HEK293 (cell line): ENCODE measurements around the gene RNF10.

Experiments used
- CTCF ChIA-PET: fragments of 350-600 bp; formaldehyde crosslinking; extraction: SDS; loops from one replicate; lab custom pipeline; 2021; ENCODE audit warnings: antibody characterized with exemption; lab: Yijun Ruan, JAX
- POLR2A ChIA-PET: fragments of 300-600 bp; formaldehyde crosslinking; extraction: SDS; loops from one replicate; lab custom pipeline; 2020; ENCODE audit warnings: antibody characterized with exemption, inconsistent platforms; lab: Yijun Ruan, JAX
- H3K27ac ChIP-seq: fragments of 200-500 bp; sonication (Bioruptor generic); 2 replicates; pipeline ENCODE4 v1.5.1; 2014; ENCODE audit warnings: low read depth, low read length, control low read depth, inconsistent platforms; ENCODE audit errors: extremely low read depth
- H3K36me3 ChIP-seq, 2 experiments: fragments of 200-500 bp in 1 of 2; sonication (Bioruptor generic) in 1 of 2; 1 replicate in 1 of 2; 2 replicates in 1 of 2; pipeline ENCODE4 v1.5.1; 2014 to 2017; ENCODE audit warnings: inconsistent platforms in 2 of 2, low read length in 2 of 2; ENCODE audit not compliant: control insufficient read depth in 2 of 2, insufficient read depth in 1 of 2
- H3K4me1 ChIP-seq: fragments of 200-500 bp; sonication (Bioruptor generic); 2 replicates; pipeline ENCODE4 v1.5.1; 2014; ENCODE audit warnings: mild to moderate bottlenecking, low read length, inconsistent platforms; ENCODE audit not compliant: control insufficient read depth, insufficient read depth
- H3K4me3 ChIP-seq: 2 replicates; pipeline ENCODE4 v1.5.1; 2011; ENCODE audit warnings: low read depth, mild to moderate bottlenecking, control low read depth, low read length, moderate library complexity
- H3K9me3 ChIP-seq: fragments of 200-500 bp; sonication (Bioruptor generic); 2 replicates; pipeline ENCODE4 v1.5.1; 2014; ENCODE audit warnings: low read depth, low read length, inconsistent platforms; ENCODE audit not compliant: control insufficient read depth, insufficient read depth
- FEZF1 ChIP-seq: fragments of 450-650 bp; formaldehyde crosslinking; IDR thresholded peaks from 2 replicates; pipeline ENCODE4 v1.5.1; 2016; ENCODE audit warnings: missing biosample characterization, missing genetic modification characterization
- PRDM6 ChIP-seq: fragments of 450-650 bp; formaldehyde crosslinking; IDR thresholded peaks from 2 replicates; pipeline ENCODE4 v1.5.1; 2017; ENCODE audit warnings: missing biosample characterization, missing genetic modification characterization
- SCRT2 ChIP-seq: fragments of 450-650 bp; formaldehyde crosslinking; IDR thresholded peaks from 2 replicates; pipeline ENCODE4 v1.5.1; 2016; ENCODE audit warnings: missing biosample characterization, missing genetic modification characterization
- ZNF148 ChIP-seq: fragments of 450-650 bp; formaldehyde crosslinking; IDR thresholded peaks from 2 replicates; pipeline ENCODE4 v1.5.0; 2017; ENCODE audit warnings: missing biosample characterization, missing genetic modification characterization, borderline replicate concordance
- ZNF18 ChIP-seq: fragments of 450-650 bp; formaldehyde crosslinking; IDR thresholded peaks from 2 replicates; pipeline ENCODE4 v1.5.1; 2016; ENCODE audit warnings: missing biosample characterization, missing genetic modification characterization
- ZNF221 ChIP-seq: fragments of 450-650 bp; formaldehyde crosslinking; IDR thresholded peaks from 2 replicates; pipeline ENCODE4 v1.5.1; 2017; ENCODE audit warnings: missing biosample characterization, missing genetic modification characterization, borderline replicate concordance
- ZNF324 ChIP-seq: fragments of 450-650 bp; formaldehyde crosslinking; IDR thresholded peaks from 2 replicates; pipeline ENCODE4 v1.5.1; 2016; ENCODE audit warnings: missing biosample characterization, missing genetic modification characterization
- ZNF530 ChIP-seq: fragments of 450-650 bp; formaldehyde crosslinking; IDR thresholded peaks from 2 replicates; pipeline ENCODE4 v1.5.1; 2016; ENCODE audit warnings: low read depth, missing biosample characterization, missing genetic modification characterization
- ZNF571 ChIP-seq: fragments of 450-650 bp; formaldehyde crosslinking; IDR thresholded peaks from 2 replicates; pipeline ENCODE4 v1.5.0; 2017; ENCODE audit warnings: missing biosample characterization, missing genetic modification characterization

Gene RNF10

GRCh38 chr12:120496413-120497340 lies 37.5 kb upstream of the RNF10 start (continued):
- no peak for TF ChIP-seq ZNF324 (tag by site-specific recombination)
- TF ChIP-seq, all 188 proteins: peak for 25

GRCh38 chr12:120497524-120498150 lies 36.5 kb upstream of the RNF10 start:
- ChIA-PET CTCF (interaction anchor here (0.6 to 1.0 kb wide), 3 partner anchors 7 to 149 kb away, joined by 3 to 4 read pairs (median 3); no protein-coding TSS in a partner anchor), POLR2A (interaction anchor here (1.1 to 2.4 kb wide), 11 partner anchors 7 to 84 kb away, joined by 3 to 38 read pairs (median 10); partner anchors contain the start of genes COQ5, POP5 and SRSF9)
- H3K27ac ChIP-seq: no peak overlapping the region

GRCh38 chr12:120498870-120499515 lies 35.2 kb upstream of the RNF10 start:
- H3K27ac ChIP-seq: no peak overlapping the region
- no peaks in the 10 kb centered on the region for H3K9me3 ChIP-seq
- CTCF ChIA-PET: interaction anchor here (0.8 to 1.4 kb wide), 2 partner anchors 69 to 143 kb away, joined by 4 read pairs; no protein-coding TSS in a partner anchor
- TF ChIP-seq ZNF148 (tag by site-specific recombination) (no peak), FEZF1 (peak; percentile 41; the same call in 1 of the 2 replicates), PRDM6 (0 out of 2 replicates have a peak, but pooled peaks have one; percentile 27), SCRT2 (tag by site-specific recombination) (no peak), ZNF18 (tag by site-specific recombination) (peak; percentile 67; the same call in 1 of the 2 replicates), ZNF530 (tag by site-specific recombination) (no peak)
- TF ChIP-seq, all 188 proteins: peak for 3
- H3K4me3 ChIP-seq: no peak overlapping the region
- H3K36me3 ChIP-seq: peaks cover 11 to 43% of the 10 kb centered on the region in 2 experiments
- H3K4me1 ChIP-seq: peaks cover 3% of the 10 kb centered on the region; the same call in 1 of the 2 replicates
- POLR2A ChIA-PET: interaction anchor here (0.6 to 1.4 kb wide), 5 partner anchors 10 to 52 kb away, joined by 3 to 4 read pairs (median 3); partner anchors contain the start of gene COQ5

More at GRCh38 chr12:120497524-120498150, 36.5 kb upstream of the RNF10 start:
- peaks cover 6 to 32% of the 10 kb centered on the region in 2 experiments for H3K36me3 ChIP-seq
- peaks cover 3% of the 10 kb centered on the region; the same call in 1 of the 2 replicates for H3K4me1 ChIP-seq
- peak overlapping the region; percentile 83 for H3K4me3 ChIP-seq
- TF ChIP-seq ZNF571 (tag by site-specific recombination): no peak
- TF ChIP-seq SCRT2 (tag by site-specific recombination): peak; percentile 86
- no peak for TF ChIP-seq ZNF221 (tag by site-specific recombination)
- H3K9me3 ChIP-seq: no peaks in the 10 kb centered on the region
